ENCODE measurements around the gene FSCN2.

GRCh38 chr17:81539961-81540675 lies 11.9 kb downstream of the FSCN2 start:
- TF ChIP-seq CTCF (IDR thresholded peaks at IDR 0.05; ENCODE audit: insufficient read depth, low read depth, low read length) (no peak), EZH2 (IDR thresholded peaks at IDR 0.05; ENCODE audit: insufficient read depth, low read length) (no peak)

Measured in astrocyte (in vitro differentiated cells and primary cell).